HG03066 (cell line): Measurements from ENCODE around the gene SIK2.
"Not testable (repeated sequence)": the region's sequence is repeated elsewhere in the genome, so short reads cannot be mapped to it uniquely, and the experiment has no call there.

Experiments
- ATAC-seq: cut with Tn5 transposase; IDR thresholded peaks from one replicate; pipeline ENCODE4 v1.9.1; 2021; ENCODE audit warnings: low read depth; ENCODE audit not compliant: unreplicated experiment

SIK2 gene

GRCh38 chr11:111694851-111695250, 92.6 kb downstream of the SIK2 start:
- ATAC-seq = no peak

GRCh38 chr11:111696556-111696955, 94.3 kb downstream of the SIK2 start:
- ATAC-seq = no peak

GRCh38 chr11:111697933-111698371, 95.7 kb downstream of the SIK2 start:
- peak; percentile 71 for ATAC-seq

GRCh38 chr11:111698852-111699559, 96.8 kb downstream of the SIK2 start:
- no peak for ATAC-seq

- ATAC-seq = no peak
Measured at GRCh38 chr11:111699579-111700156, 97.4 kb downstream of the SIK2 start.

- ATAC-seq = no peak
Measured at GRCh38 chr11:111700162-111700561, 97.9 kb downstream of the SIK2 start.

GRCh38 chr11:111702623-111703022, 100.4 kb downstream of the SIK2 start:
- no peak for ATAC-seq

- no peak for ATAC-seq
Measured at GRCh38 chr11:111703576-111703975, 101.3 kb downstream of the SIK2 start.

- no peak for ATAC-seq
Measured at GRCh38 chr11:111707039-111707690, 104.9 kb downstream of the SIK2 start.

GRCh38 chr11:111707691-111708067, 105.4 kb downstream of the SIK2 start:
- ATAC-seq = no peak

- no peak for ATAC-seq
Measured at GRCh38 chr11:111714522-111714921, 112.3 kb downstream of the SIK2 start.

- ATAC-seq = no peak
Measured at GRCh38 chr11:111715142-111715816, 113.0 kb downstream of the SIK2 start.

GRCh38 chr11:111717660-111718059, 115.4 kb downstream of the SIK2 start:
- ATAC-seq = not testable (repeated sequence)

GRCh38 chr11:111718436-111718835, 116.2 kb downstream of the SIK2 start:
- ATAC-seq = no peak

- ATAC-seq = no peak
Measured at GRCh38 chr11:111718859-111719258, 116.6 kb downstream of the SIK2 start.

GRCh38 chr11:111719379-111719778, 117.1 kb downstream of the SIK2 start:
- no peak for ATAC-seq

- no peak for ATAC-seq
Measured at GRCh38 chr11:111720801-111721494, 118.7 kb downstream of the SIK2 start.

- no peak for ATAC-seq
Measured at GRCh38 chr11:111722501-111722900, 120.3 kb downstream of the SIK2 start.

GRCh38 chr11:111723595-111723994, 121.3 kb downstream of the SIK2 start:
- ATAC-seq = no peak

- ATAC-seq = no peak
Measured at GRCh38 chr11:111724615-111725129, 122.4 kb downstream of the SIK2 start.
